ENCODE measurements around the gene KSR2. TPM values are rescaled to one million over a fixed set of nuclear protein-coding genes. Genes with fewer than 3 reads are reported as not detected.

Gene KSR2
- total RNA-seq, 2 experiments from 2014 or later = not detected

- ChIA-PET POLR2A (no interaction called here), CTCF (interaction anchor here (0.9 to 4.9 kb wide), 10 partner anchors 10 to 375 kb away, joined by 3 to 46 read pairs (median 3); no protein-coding TSS in a partner anchor)
- ATAC-seq (no peak), DNase-seq (peak; percentile 58)
- Mint-ChIP-seq H3K27me3 (ENCODE audit: low read depth) (no peaks in the 10 kb centered on the region), H3K4me3 (no peak overlapping the region), H3K36me3 (ENCODE audit: low read depth) (no peaks in the 10 kb centered on the region), H3K27ac (no peak overlapping the region), H3K9me3 (ENCODE audit: insufficient read depth) (no peaks in the 10 kb centered on the region), H3K4me1 (ENCODE audit: low read depth) (no peaks in the 10 kb centered on the region)
Observed at GRCh38 chr12:117587631-117588287, 381.0 kb downstream of the KSR2 start.

- Mint-ChIP-seq H3K27me3 (ENCODE audit: low read depth) (no peaks in the 10 kb centered on the region), H3K27ac (no peak overlapping the region), H3K4me3 (no peak overlapping the region), H3K9me3 (ENCODE audit: insufficient read depth) (no peaks in the 10 kb centered on the region), H3K4me1 (ENCODE audit: low read depth) (no peaks in the 10 kb centered on the region), H3K36me3 (ENCODE audit: low read depth) (no peaks in the 10 kb centered on the region)
- CTCF ChIA-PET = no interaction called here
- DNase-seq (no peak), ATAC-seq (no peak)
- POLR2A ChIA-PET = no interaction called here
Observed at GRCh38 chr12:117583677-117584225, 385.0 kb downstream of the KSR2 start.

DNA sequence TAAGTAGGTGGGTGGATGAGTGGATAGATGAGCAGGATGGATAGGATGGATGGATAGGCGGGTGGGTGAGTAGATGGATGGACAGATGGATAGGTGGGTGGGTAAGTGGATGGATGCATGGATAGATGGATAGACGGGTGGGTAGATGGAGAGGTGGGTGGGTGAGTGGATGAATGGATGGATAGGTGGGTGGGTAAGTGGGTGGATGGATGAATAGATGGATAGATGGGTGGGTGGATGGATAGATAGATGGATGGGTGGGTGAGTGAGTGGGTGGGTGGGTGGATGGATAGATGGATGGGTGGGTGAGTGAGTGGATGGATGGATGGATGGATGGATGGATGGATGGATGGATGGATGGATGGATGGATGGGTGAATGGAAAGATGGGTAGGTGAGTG, 385.7 kb downstream of the KSR2 start:
- H3K4me1 Mint-ChIP-seq (ENCODE audit: low read depth) = no peaks in the 10 kb centered on the region
- no peaks in the 10 kb centered on the region for H3K27me3 Mint-ChIP-seq (ENCODE audit: low read depth)
- no peak overlapping the region for H3K27ac Mint-ChIP-seq
- H3K4me3 Mint-ChIP-seq = no peak overlapping the region
- CTCF ChIA-PET = interaction anchor here (0.8 kb wide), 1 partner anchor 216 kb away, joined by 3 read pairs; no protein-coding TSS in a partner anchor
- ATAC-seq = no peak
- no peaks in the 10 kb centered on the region for H3K9me3 Mint-ChIP-seq (ENCODE audit: insufficient read depth)
- DNase-seq = no peak
- H3K36me3 Mint-ChIP-seq (ENCODE audit: low read depth) = no peaks in the 10 kb centered on the region
- POLR2A ChIA-PET = no interaction called here

DNA sequence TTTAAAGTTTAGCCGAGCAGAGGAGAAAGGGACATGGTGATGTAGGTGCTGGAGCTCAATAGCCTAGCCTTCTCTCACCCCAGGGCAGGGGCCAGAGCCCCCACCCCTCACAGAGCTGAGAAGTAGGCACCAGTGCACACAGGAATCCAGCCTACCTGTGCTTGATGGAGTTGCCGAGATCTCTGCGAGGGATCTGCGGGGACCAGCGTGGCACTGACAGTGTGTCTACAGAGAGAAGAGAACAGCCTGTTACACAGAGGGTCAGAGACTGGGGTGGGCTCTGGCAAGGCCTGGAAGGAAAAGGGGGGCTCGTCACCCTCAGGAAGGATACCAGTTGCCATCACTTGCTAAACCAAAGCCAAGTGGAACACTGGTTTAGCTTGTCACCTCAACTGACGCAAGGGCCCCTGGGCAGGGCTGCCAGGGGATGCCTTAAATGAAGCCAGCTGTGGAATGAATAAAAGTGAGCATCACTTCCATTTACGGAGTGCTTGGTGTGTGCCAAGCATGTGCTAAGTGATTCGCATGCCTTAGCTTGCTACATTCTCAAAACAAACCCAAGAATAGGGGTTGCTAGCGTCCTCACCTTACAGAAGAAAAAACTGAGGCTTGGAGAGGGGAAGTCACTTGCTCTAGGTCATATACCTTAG, 386.5 kb downstream of the KSR2 start:
- no peak for DNase-seq
- H3K4me3 Mint-ChIP-seq = no peak overlapping the region
- POLR2A ChIA-PET = no interaction called here
- ATAC-seq = no peak
- no peaks in the 10 kb centered on the region for H3K9me3 Mint-ChIP-seq (ENCODE audit: insufficient read depth)
- no peaks in the 10 kb centered on the region for H3K27me3 Mint-ChIP-seq (ENCODE audit: low read depth)
- no peak overlapping the region for H3K27ac Mint-ChIP-seq
- no peaks in the 10 kb centered on the region for H3K36me3 Mint-ChIP-seq (ENCODE audit: low read depth)
- CTCF ChIA-PET = interaction anchor here (0.8 kb wide), 1 partner anchor 215 kb away, joined by 3 read pairs; no protein-coding TSS in a partner anchor
- no peaks in the 10 kb centered on the region for H3K4me1 Mint-ChIP-seq (ENCODE audit: low read depth)

GRCh38 chr12:117580718-117581062, 388.1 kb downstream of the KSR2 start:
- CTCF ChIA-PET = no interaction called here
- H3K4me3 Mint-ChIP-seq = no peak overlapping the region
- POLR2A ChIA-PET = no interaction called here

GRCh38 chr12:117580015-117580717, 388.6 kb downstream of the KSR2 start:
- POLR2A ChIA-PET = no interaction called here
- Mint-ChIP-seq H3K27me3 (ENCODE audit: low read depth) (no peaks in the 10 kb centered on the region), H3K4me3 (no peak overlapping the region), H3K36me3 (ENCODE audit: low read depth) (no peaks in the 10 kb centered on the region), H3K4me1 (ENCODE audit: low read depth) (no peaks in the 10 kb centered on the region), H3K27ac (no peak overlapping the region), H3K9me3 (ENCODE audit: insufficient read depth) (no peaks in the 10 kb centered on the region)
- ATAC-seq (no peak), DNase-seq (no peak)
- CTCF ChIA-PET = no interaction called here

More at GRCh38 chr12:117580718-117581062, 388.1 kb downstream of the KSR2 start:
- ATAC-seq (peak; percentile 36), DNase-seq (no peak)
- Mint-ChIP-seq H3K36me3 (ENCODE audit: low read depth) (no peaks in the 10 kb centered on the region), H3K9me3 (ENCODE audit: insufficient read depth) (no peaks in the 10 kb centered on the region), H3K27ac (no peak overlapping the region), H3K4me1 (ENCODE audit: low read depth) (no peaks in the 10 kb centered on the region), H3K27me3 (ENCODE audit: low read depth) (no peaks in the 10 kb centered on the region)

GRCh38 chr12:117577122-117577657, 391.6 kb downstream of the KSR2 start:
- Mint-ChIP-seq H3K9me3 (ENCODE audit: insufficient read depth) (no peaks in the 10 kb centered on the region), H3K27me3 (ENCODE audit: low read depth) (no peaks in the 10 kb centered on the region), H3K27ac (no peak overlapping the region), H3K4me3 (no peak overlapping the region), H3K4me1 (ENCODE audit: low read depth) (no peaks in the 10 kb centered on the region), H3K36me3 (ENCODE audit: low read depth) (no peaks in the 10 kb centered on the region)
- CTCF ChIA-PET = interaction anchor here (1.2 kb wide), 1 partner anchor 11 kb away, joined by 3 read pairs; no protein-coding TSS in a partner anchor
- POLR2A ChIA-PET = no interaction called here
- DNase-seq (no peak), ATAC-seq (no peak)

GRCh38 chr12:117576053-117576452, 392.7 kb downstream of the KSR2 start:
- no peak overlapping the region for H3K27ac Mint-ChIP-seq
- H3K9me3 Mint-ChIP-seq (ENCODE audit: insufficient read depth) = no peaks in the 10 kb centered on the region
- POLR2A ChIA-PET = no interaction called here
- DNase-seq = no peak
- no peaks in the 10 kb centered on the region for H3K36me3 Mint-ChIP-seq (ENCODE audit: low read depth)
- no peak overlapping the region for H3K4me3 Mint-ChIP-seq
- no peak for ATAC-seq
- CTCF ChIA-PET = interaction anchor here (1.2 kb wide), 1 partner anchor 12 kb away, joined by 3 read pairs; no protein-coding TSS in a partner anchor
- no peaks in the 10 kb centered on the region for H3K27me3 Mint-ChIP-seq (ENCODE audit: low read depth)
- no peaks in the 10 kb centered on the region for H3K4me1 Mint-ChIP-seq (ENCODE audit: low read depth)

- Mint-ChIP-seq H3K36me3 (ENCODE audit: low read depth) (no peaks in the 10 kb centered on the region), H3K27me3 (ENCODE audit: low read depth) (no peaks in the 10 kb centered on the region), H3K27ac (no peak overlapping the region), H3K9me3 (ENCODE audit: insufficient read depth) (no peaks in the 10 kb centered on the region), H3K4me3 (no peak overlapping the region), H3K4me1 (ENCODE audit: low read depth) (no peaks in the 10 kb centered on the region)
- DNase-seq (no peak), ATAC-seq (no peak)
- CTCF ChIA-PET = no interaction called here
- POLR2A ChIA-PET = no interaction called here
Observed at GRCh38 chr12:117574655-117575054, 394.1 kb downstream of the KSR2 start.

DNA sequence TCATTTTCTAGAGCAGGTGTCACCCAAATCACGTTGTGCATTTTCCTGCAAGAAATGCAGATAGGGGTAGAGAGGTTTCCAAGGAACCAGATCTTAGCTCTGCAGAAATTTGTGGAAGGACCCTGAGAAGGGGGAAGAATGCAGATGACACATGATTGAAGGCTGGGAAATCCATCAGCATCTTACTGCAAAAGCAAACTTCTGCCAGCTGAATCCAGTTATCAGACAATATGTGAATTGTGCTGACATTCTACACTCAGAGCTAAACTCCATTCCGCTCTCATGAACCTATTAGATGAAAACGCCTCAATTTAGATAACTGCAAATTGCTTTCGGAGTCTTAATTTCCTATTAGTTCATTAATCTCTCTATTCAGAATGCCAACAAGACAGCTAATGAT, 396.0 kb downstream of the KSR2 start:
- ATAC-seq = no peak

GRCh38 chr12:117571321-117571720, 397.5 kb downstream of the KSR2 start:
- no peaks in the 10 kb centered on the region for H3K36me3 Mint-ChIP-seq (ENCODE audit: low read depth)
- H3K9me3 Mint-ChIP-seq (ENCODE audit: insufficient read depth) = peaks cover 4% of the 10 kb centered on the region
- DNase-seq (no peak), ATAC-seq (no peak)
- H3K4me1 Mint-ChIP-seq (ENCODE audit: low read depth) = no peaks in the 10 kb centered on the region
- POLR2A ChIA-PET = no interaction called here
- no peak overlapping the region for H3K4me3 Mint-ChIP-seq
- no peak overlapping the region for H3K27ac Mint-ChIP-seq
- CTCF ChIA-PET = no interaction called here
- no peaks in the 10 kb centered on the region for H3K27me3 Mint-ChIP-seq (ENCODE audit: low read depth)

More for the DNA sequence above, 396.0 kb downstream of the KSR2 start:
- DNase-seq = no peak
- no peaks in the 10 kb centered on the region for H3K36me3 Mint-ChIP-seq (ENCODE audit: low read depth)
- ChIA-PET POLR2A (no interaction called here), CTCF (no interaction called here)
- no peaks in the 10 kb centered on the region for H3K27me3 Mint-ChIP-seq (ENCODE audit: low read depth)
- no peaks in the 10 kb centered on the region for H3K9me3 Mint-ChIP-seq (ENCODE audit: insufficient read depth)
- no peak overlapping the region for H3K27ac Mint-ChIP-seq
- no peak overlapping the region for H3K4me3 Mint-ChIP-seq
- no peaks in the 10 kb centered on the region for H3K4me1 Mint-ChIP-seq (ENCODE audit: low read depth)

DNA sequence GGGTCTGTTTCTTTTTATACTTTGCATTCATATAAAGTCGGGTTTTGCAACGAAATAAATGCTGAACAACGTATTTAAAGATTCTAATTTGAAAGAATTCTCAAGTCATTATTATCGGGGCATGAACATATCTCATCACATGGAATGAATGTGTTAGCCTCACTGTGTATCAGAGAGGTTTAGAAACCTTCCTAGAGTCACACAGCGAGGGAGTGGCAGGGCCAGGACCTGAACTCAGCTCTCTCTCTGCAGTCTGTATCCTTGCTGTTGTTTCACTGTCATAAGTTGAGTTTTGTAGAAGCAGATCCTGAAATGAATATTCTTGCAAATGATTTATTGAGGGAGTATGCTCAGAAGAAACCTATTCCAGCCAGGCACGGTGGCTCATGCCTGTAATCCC, 398.2 kb downstream of the KSR2 start:
- POLR2A ChIA-PET = no interaction called here
- Mint-ChIP-seq H3K27ac (no peak overlapping the region), H3K27me3 (ENCODE audit: low read depth) (no peaks in the 10 kb centered on the region), H3K4me1 (ENCODE audit: low read depth) (no peaks in the 10 kb centered on the region), H3K9me3 (ENCODE audit: insufficient read depth) (peaks cover 4% of the 10 kb centered on the region), H3K4me3 (no peak overlapping the region), H3K36me3 (ENCODE audit: low read depth) (no peaks in the 10 kb centered on the region)
- no peak for ATAC-seq
- no peak for DNase-seq
- CTCF ChIA-PET = no interaction called here

Measured in activated CD8-positive, alpha-beta T cell treated with anti-CD3 and anti-CD28 coated beads, Interleukin-2, amount 10 ng/mL, durations not matched to agents 7 days and 5 days (primary cell).